ENCODE measurements around the gene DHRS2. TPM values are rescaled to one million over a fixed set of nuclear protein-coding genes. Genes with fewer than 3 reads are reported as not detected.

DHRS2 gene
- total RNA-seq, 1 donor from 2014 or later, result not detected

- no peak for DNase-seq (ENCODE audit: low spot score in 2 of 2)
- TF ChIP-seq, protein P1, sequence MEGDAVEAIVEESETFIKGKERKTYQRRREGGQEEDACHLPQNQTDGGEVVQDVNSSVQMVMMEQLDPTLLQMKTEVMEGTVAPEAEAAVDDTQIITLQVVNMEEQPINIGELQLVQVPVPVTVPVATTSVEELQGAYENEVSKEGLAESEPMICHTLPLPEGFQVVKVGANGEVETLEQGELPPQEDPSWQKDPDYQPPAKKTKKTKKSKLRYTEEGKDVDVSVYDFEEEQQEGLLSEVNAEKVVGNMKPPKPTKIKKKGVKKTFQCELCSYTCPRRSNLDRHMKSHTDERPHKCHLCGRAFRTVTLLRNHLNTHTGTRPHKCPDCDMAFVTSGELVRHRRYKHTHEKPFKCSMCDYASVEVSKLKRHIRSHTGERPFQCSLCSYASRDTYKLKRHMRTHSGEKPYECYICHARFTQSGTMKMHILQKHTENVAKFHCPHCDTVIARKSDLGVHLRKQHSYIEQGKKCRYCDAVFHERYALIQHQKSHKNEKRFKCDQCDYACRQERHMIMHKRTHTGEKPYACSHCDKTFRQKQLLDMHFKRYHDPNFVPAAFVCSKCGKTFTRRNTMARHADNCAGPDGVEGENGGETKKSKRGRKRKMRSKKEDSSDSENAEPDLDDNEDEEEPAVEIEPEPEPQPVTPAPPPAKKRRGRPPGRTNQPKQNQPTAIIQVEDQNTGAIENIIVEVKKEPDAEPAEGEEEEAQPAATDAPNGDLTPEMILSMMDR (IDR thresholded peaks at IDR 0.05), result no peak
- Histone ChIP-seq H3K4me1 (no peaks in the 10 kb centered on the region), H3K27me3 (no peaks in the 10 kb centered on the region), H3K27ac (no peak overlapping the region), H3K4me3 (no peak overlapping the region), H3K9me3 (no peaks in the 10 kb centered on the region), H3K36me3 (no peaks in the 10 kb centered on the region)
- intact Hi-C loops (cut with DNase I), result no loop called here
These were observed 25.9 kb upstream of the DHRS2 start for GRCh38 chr14:23610090-23610814.

DNA sequence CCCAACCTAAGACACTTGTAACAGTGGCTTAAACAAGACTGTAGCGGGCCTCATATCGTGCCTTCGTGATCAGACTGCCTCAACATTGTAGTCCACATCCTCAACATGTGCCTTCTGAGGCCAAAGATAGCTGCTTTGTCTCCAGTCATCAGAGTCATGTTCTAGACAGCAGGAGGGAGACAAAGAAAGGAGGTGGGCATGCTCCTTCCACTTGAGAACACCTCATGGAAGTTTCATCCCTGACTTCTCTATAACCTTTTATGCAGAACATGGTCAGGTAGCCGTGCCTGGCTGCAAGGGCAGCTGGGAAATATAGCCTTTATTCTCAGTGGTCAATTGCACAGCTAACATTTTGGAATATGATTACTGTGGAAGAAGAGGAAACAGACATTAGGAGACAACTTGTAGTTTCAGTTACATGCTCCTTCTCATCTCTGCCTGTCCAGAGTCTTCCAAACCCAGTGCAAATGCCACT is 25.3 kb upstream of the DHRS2 start:
- Histone ChIP-seq H3K27ac (no peak overlapping the region), H3K27me3 (no peaks in the 10 kb centered on the region), H3K4me1 (no peaks in the 10 kb centered on the region), H3K36me3 (no peaks in the 10 kb centered on the region), H3K4me3 (no peak overlapping the region), H3K9me3 (no peaks in the 10 kb centered on the region)
- TF ChIP-seq, protein P1 (IDR thresholded peaks at IDR 0.05), result no peak
- DNase-seq (ENCODE audit: low spot score in 2 of 2), result no peak
- intact Hi-C loops (cut with DNase I), result no loop called here

- H3K4me1 ChIP-seq, result no peaks in the 10 kb centered on the region
- intact Hi-C loops (cut with DNase I), result no loop called here
- H3K27me3 ChIP-seq, result no peaks in the 10 kb centered on the region
- DNase-seq (ENCODE audit: low spot score in 2 of 2), result no peak
- no peak overlapping the region for H3K27ac ChIP-seq
- TF ChIP-seq, protein P1 (IDR thresholded peaks at IDR 0.05), result no peak
- no peaks in the 10 kb centered on the region for H3K36me3 ChIP-seq
- no peak overlapping the region for H3K4me3 ChIP-seq
- no peaks in the 10 kb centered on the region for H3K9me3 ChIP-seq
These were observed 23.8 kb upstream of the DHRS2 start for GRCh38 chr14:23612354-23612732.

GRCh38 chr14:23612802-23613201 is 23.4 kb upstream of the DHRS2 start:
- Histone ChIP-seq H3K9me3 (no peaks in the 10 kb centered on the region), H3K4me3 (no peak overlapping the region), H3K36me3 (no peaks in the 10 kb centered on the region), H3K27ac (no peak overlapping the region), H3K4me1 (no peaks in the 10 kb centered on the region), H3K27me3 (no peaks in the 10 kb centered on the region)
- TF ChIP-seq, protein P1 (IDR thresholded peaks at IDR 0.05), result no peak
- DNase-seq (ENCODE audit: low spot score in 2 of 2), result no peak
- intact Hi-C loops (cut with DNase I), result no loop called here

GRCh38 chr14:23613242-23614070 is 22.7 kb upstream of the DHRS2 start:
- Histone ChIP-seq H3K27me3 (no peaks in the 10 kb centered on the region), H3K4me3 (no peak overlapping the region), H3K4me1 (no peaks in the 10 kb centered on the region), H3K27ac (no peak overlapping the region), H3K9me3 (no peaks in the 10 kb centered on the region), H3K36me3 (no peaks in the 10 kb centered on the region)
- intact Hi-C loops (cut with DNase I), result no loop called here
- no peak for DNase-seq (ENCODE audit: low spot score in 2 of 2)
- TF ChIP-seq, protein P1 (IDR thresholded peaks at IDR 0.05), result no peak
